Fibroblast of upper back skin (primary cell): Measurements from ENCODE around the gene U2AF1L4.
"Not testable (repeated sequence)": the region's sequence is repeated elsewhere in the genome, so short reads cannot be mapped to it uniquely, and the experiment has no call there.

Experiments
- DNase-seq: peaks from one replicate; pipeline ENCODE4 v3.0.0-alpha.2; 2013

The U2AF1L4 gene

DNA sequence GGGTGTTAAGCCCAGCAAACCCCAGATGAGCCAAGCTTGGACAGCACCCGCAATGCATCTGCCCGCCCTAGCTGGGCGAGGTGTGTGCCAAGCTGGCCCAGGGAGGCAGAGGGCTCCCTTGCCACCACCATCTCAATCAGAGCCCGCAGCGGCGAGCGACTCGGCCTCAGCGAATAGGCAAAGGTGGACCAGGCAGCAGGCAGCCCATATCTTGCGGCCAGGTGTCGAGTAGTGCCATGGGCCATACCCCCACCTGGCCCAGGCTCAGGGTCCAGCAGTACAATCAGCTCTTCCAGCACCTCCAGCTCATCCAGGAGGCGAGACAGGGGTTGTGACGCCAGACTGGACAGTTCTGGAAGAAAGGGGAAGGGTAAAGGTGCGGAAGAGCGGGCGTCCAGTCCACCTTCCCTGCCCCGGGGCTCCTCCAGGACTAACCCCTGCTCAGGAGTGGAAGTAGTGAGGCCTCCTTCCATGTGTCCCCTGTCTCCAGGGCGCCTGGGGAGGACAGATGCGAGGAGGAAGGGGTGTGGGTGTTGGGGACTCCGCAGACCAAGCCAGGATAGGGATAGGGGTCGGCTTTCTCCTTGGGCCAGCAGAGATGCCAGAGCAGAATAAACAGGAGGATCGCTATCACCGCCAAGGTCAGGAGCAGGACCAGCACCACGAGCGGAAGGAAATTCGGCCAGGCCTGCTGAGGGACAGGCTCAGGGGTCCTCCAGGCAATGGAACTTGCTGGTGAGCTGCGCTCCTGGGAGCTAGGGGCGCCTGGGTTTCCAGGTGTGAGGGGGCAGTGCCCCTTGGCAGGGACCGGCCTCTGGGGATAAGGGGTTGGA lies 5.7 kb downstream of the U2AF1L4 start:
- DNase-seq: no peak

DNA sequence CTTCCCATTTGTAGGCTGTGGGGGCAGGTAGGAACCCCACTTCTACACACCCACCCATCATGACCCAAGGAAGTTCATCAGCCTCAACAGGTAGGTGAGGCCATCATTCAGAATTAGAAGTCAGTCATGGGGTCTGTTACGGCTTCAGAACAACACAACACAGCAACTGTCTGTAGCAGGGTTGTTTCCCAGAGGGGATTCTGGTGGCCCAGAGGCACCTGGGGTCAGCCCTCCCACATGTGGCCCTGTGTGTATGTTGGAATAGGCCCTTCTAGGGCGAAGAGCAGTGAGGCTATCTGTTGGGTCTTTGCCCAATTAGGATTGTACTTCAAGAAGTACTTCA lies 6.4 kb downstream of the U2AF1L4 start:
- DNase-seq: no peak

GRCh38 chr19:35738021-35738886 lies 7.0 kb downstream of the U2AF1L4 start:
- DNase-seq: no peak

DNA sequence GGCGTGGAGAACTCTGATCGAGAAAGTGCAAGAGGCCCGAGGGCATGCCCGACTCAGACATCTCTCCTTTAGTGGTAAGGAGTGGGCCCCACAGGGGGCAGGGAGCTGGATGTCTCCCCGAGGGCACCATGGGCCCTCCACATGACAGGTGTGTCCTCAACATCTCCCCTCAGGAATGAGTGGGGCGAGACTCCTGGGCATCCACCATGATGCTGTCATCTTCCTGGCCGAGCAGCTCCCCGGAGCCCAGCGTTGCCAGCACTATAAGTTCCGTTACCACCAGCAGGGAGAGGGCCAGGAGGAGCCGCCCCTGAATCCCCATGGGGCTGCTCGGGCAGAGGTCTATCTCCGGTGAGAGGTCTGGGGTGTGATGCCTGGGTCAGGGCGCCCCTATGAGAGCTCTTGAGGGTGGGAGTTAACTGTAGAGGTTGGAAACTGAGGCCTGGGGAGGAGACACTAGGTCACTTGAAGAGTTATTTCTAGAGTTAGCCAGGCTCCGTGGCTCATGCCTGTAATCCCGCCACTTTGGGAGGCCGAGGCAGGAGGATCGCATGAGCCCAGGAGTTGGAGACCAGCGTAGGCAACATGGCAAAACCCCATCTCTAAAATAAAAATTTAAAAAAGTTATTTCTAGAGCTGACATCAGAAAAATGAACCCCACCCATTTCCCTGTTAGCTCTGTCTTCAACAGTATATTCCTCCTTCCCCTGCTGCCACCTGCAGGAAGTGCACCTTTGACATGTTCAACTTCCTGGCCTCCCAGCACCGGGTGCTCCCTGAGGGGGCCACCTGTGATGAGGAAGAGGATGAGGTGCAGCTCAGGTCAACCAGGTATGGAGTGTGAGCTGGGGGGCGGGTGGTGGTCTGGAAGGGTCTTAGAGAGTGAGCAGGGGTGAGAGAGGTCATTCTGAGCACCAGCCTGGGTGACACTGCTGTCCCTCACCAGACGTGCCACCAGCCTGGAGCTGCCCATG lies 8.0 kb downstream of the U2AF1L4 start:
- DNase-seq: no peak

- DNase-seq: no peak
Measured at GRCh38 chr19:35734889-35735288, 10.3 kb downstream of the U2AF1L4 start.

- no peak for DNase-seq
Measured at GRCh38 chr19:35734273-35734672, 10.9 kb downstream of the U2AF1L4 start.

GRCh38 chr19:35733180-35734125 lies 11.8 kb downstream of the U2AF1L4 start:
- no peak for DNase-seq

GRCh38 chr19:35732540-35733179 lies 12.6 kb downstream of the U2AF1L4 start:
- no peak for DNase-seq

GRCh38 chr19:35731779-35732405 lies 13.3 kb downstream of the U2AF1L4 start:
- no peak for DNase-seq

- no peak for DNase-seq
Measured at GRCh38 chr19:35731353-35731752, 13.9 kb downstream of the U2AF1L4 start.

DNA sequence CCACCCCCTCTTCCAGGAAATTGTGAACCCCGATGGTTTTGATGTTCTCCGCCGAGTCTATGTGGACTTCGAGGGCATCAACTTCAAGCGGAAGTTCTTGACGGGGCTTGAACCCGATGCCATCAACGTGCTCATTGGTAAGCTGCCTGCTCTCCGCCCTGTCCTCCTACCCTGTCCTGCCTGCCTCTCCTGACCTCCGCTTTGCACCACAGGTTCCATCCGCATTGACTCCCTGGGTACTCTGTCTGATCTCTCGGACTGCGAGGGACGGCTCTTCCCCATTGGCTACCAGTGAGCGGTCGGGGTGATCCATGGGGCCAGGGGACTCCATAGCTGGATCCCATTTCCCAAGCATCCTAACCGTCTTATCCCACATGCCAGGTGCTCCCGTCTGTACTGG lies 14.9 kb downstream of the U2AF1L4 start:
- DNase-seq: no peak

- no peak for DNase-seq
Measured at GRCh38 chr19:35729763-35730162, 15.5 kb downstream of the U2AF1L4 start.

GRCh38 chr19:35729021-35729420 lies 16.2 kb downstream of the U2AF1L4 start:
- DNase-seq: no peak

DNA sequence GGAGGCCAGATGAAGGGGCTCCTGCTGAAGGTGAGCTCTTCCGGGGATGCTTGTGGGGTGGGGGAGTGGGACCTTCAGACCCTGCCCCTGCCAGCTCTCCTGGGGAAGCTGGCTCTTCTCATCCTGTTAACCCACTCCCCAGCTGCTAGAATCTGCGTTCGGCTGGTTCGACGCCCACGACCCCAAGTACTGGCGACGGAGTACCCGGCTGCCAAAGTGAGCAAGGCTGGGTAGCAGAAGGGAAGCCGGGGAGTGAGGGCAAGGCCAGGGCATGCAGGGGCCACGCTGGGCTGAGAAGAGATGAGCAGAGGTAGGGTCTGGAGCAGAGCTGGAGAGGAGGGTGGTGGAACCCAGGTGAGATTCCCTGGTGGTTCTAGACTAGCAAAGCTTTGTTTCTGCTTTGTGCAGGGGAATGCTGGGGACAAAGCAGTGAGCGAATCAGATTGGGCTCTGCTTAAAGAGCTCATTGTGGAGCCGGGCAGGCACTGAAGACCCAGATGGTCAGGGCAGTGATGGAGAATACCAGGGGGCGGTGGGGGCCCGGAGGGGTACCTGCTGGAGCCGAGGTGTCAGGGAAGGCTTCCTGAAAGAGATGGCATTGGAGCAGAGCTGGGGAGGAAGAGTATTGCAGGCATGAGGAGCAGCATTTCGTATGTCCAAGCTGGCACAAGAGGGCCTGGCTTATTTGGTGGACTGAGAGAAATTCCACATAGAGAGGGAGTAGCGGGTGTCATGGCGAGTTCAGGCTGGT lies 17.1 kb downstream of the U2AF1L4 start:
- DNase-seq: no peak

- DNase-seq: no peak
Measured at GRCh38 chr19:35727053-35727955, 17.9 kb downstream of the U2AF1L4 start.

GRCh38 chr19:35725216-35725861 lies 19.9 kb downstream of the U2AF1L4 start:
- DNase-seq: no peak

GRCh38 chr19:35724560-35724959 lies 20.7 kb downstream of the U2AF1L4 start:
- DNase-seq: no peak

GRCh38 chr19:35724132-35724531 lies 21.1 kb downstream of the U2AF1L4 start:
- DNase-seq: not testable (repeated sequence)
